ENCODE data around the gene MEIS2. TPM values are rescaled to one million over a fixed set of nuclear protein-coding genes. Genes with fewer than 3 reads are reported as not detected.

Gene MEIS2
- polyA plus RNA-seq, 1 donor from 2014 or later: 825 TPM

GRCh38 chr15:37131621-37132020, 31.3 kb upstream of the MEIS2 start:
- Histone ChIP-seq H3K4me2 (ENCODE audit: low read length) (no peak overlapping the region), H3K79me2 (replicated peaks; ENCODE audit: insufficient read depth, low read length) (no peaks in the 10 kb centered on the region), H3K36me3 (ENCODE audit: insufficient read depth, low read length) (no peaks in the 10 kb centered on the region), H3K27ac (ENCODE audit: low read length) (no peak overlapping the region), H3K9me2 (ENCODE audit: insufficient read depth, low read length) (no peaks in the 10 kb centered on the region), H4K20me1 (ENCODE audit: insufficient read depth) (no peaks in the 10 kb centered on the region), H3F3A (ENCODE audit: insufficient read depth, low read length, poor library complexity, severe bottlenecking) (no peaks in the 10 kb centered on the region), H3K4me3 (ENCODE audit: low read length) (no peak overlapping the region), H3K27me3 (ENCODE audit: insufficient read depth, low read depth, low read length) (no peaks in the 10 kb centered on the region), H3K9ac (ENCODE audit: low read length) (no peak overlapping the region), H3K9me3 (ENCODE audit: low read length) (no peaks in the 10 kb centered on the region), H2AFZ (ENCODE audit: low read depth, low read length) (no peak overlapping the region)
- TF ChIP-seq SMC3 (conservative IDR thresholded peaks at IDR 0.05; ENCODE audit: poor library complexity) (no peak), MXI1 (conservative IDR thresholded peaks at IDR 0.05; ENCODE audit: poor library complexity, severe bottlenecking) (no peak), REST (IDR thresholded peaks at IDR 0.05; ENCODE audit: borderline replicate concordance) (no peak), TAF1 (IDR thresholded peaks at IDR 0.05; ENCODE audit: low read depth) (no peak), EZH2 (IDR thresholded peaks at IDR 0.05; ENCODE audit: borderline replicate concordance, insufficient read depth, low read length, poor library complexity, severe bottlenecking) (no peak), RAD21 (conservative IDR thresholded peaks at IDR 0.05) (no peak), CTCF (IDR thresholded peaks at IDR 0.05; ENCODE audit: poor library complexity, severe bottlenecking) (no peak), POLR2AphosphoS5 (IDR thresholded peaks at IDR 0.05) (no peak)

- Histone ChIP-seq H3K79me2 (replicated peaks; ENCODE audit: insufficient read depth, low read length) (no peaks in the 10 kb centered on the region), H2AFZ (ENCODE audit: low read depth, low read length) (no peak overlapping the region), H3K27me3 (ENCODE audit: insufficient read depth, low read depth, low read length) (no peaks in the 10 kb centered on the region), H3F3A (ENCODE audit: insufficient read depth, low read length, poor library complexity, severe bottlenecking) (no peaks in the 10 kb centered on the region), H3K4me3 (ENCODE audit: low read length) (no peak overlapping the region), H3K4me2 (ENCODE audit: low read length) (no peak overlapping the region), H3K27ac (ENCODE audit: low read length) (no peak overlapping the region), H3K9me3 (ENCODE audit: low read length) (no peaks in the 10 kb centered on the region), H3K9ac (ENCODE audit: low read length) (no peak overlapping the region), H3K9me2 (ENCODE audit: insufficient read depth, low read length) (no peaks in the 10 kb centered on the region), H4K20me1 (ENCODE audit: insufficient read depth) (no peaks in the 10 kb centered on the region), H3K36me3 (ENCODE audit: insufficient read depth, low read length) (no peaks in the 10 kb centered on the region)
- no peak for TF ChIP-seq REST (IDR thresholded peaks at IDR 0.05; ENCODE audit: borderline replicate concordance)
- TF ChIP-seq POLR2AphosphoS5 (IDR thresholded peaks at IDR 0.05): no peak
- TF ChIP-seq TAF1 (IDR thresholded peaks at IDR 0.05; ENCODE audit: low read depth): no peak
- no peak for TF ChIP-seq EZH2 (IDR thresholded peaks at IDR 0.05; ENCODE audit: borderline replicate concordance, insufficient read depth, low read length, poor library complexity, severe bottlenecking)
- no peak for TF ChIP-seq RAD21 (conservative IDR thresholded peaks at IDR 0.05)
- no peak for TF ChIP-seq CTCF (IDR thresholded peaks at IDR 0.05; ENCODE audit: poor library complexity, severe bottlenecking)
- no peak for TF ChIP-seq EP300 (conservative IDR thresholded peaks at IDR 0.05; ENCODE audit: poor library complexity, severe bottlenecking)
- TF ChIP-seq SMC3 (conservative IDR thresholded peaks at IDR 0.05; ENCODE audit: poor library complexity): no peak
- TF ChIP-seq MXI1 (conservative IDR thresholded peaks at IDR 0.05; ENCODE audit: poor library complexity, severe bottlenecking): no peak
These were observed 30.0 kb upstream of the MEIS2 start for GRCh38 chr15:37130356-37130755.
